Spinal cord (tissue), 10 donors: ENCODE measurements around the gene PATJ. TPM values are rescaled to one million over a fixed set of nuclear protein-coding genes. Genes with fewer than 3 reads are reported as not detected.

ENCODE experiments used
- DNase-seq, 6 donors: peaks; one replicate each; pipeline versions ENCODE4 v3.0.0 to v3.0.0-alpha.2; 2013 to 2015; ENCODE audit warnings: low spot score in 6 of 6, low read depth in 4 of 6
- H3K27ac ChIP-seq: one replicate; pipeline ENCODE4 v1.5.1; 2013; ENCODE audit warnings: low read depth, low read length, control low read depth
- H3K27me3 ChIP-seq: one replicate; pipeline ENCODE4 v1.6.1; 2013; ENCODE audit warnings: low read length; ENCODE audit not compliant: control insufficient read depth, insufficient read depth
- H3K36me3 ChIP-seq: one replicate; pipeline ENCODE4 v1.6.1; 2013; ENCODE audit warnings: low read length; ENCODE audit not compliant: control insufficient read depth, insufficient read depth
- H3K4me1 ChIP-seq: one replicate; pipeline ENCODE4 v1.6.1; 2013; ENCODE audit warnings: low read length; ENCODE audit not compliant: control insufficient read depth, insufficient read depth
- H3K4me3 ChIP-seq: one replicate; pipeline ENCODE4 v1.5.1; 2013; ENCODE audit warnings: low read depth, low read length, control low read depth
- H3K9me3 ChIP-seq: one replicate; pipeline ENCODE4 v1.6.1; 2013; ENCODE audit warnings: low read length; ENCODE audit not compliant: control insufficient read depth, insufficient read depth
- WGBS: methylation state at CpG from one replicate; pipeline ENCODE4 v1.1.5; 2013; ENCODE audit warnings: missing lambda C conversion rate; ENCODE audit not compliant: insufficient coverage; 5-methylcytosine and 5-hydroxymethylcytosine counted together
- polyA plus RNA-seq, 2 donors: library from polyadenylated mRNA; unstranded; fragments of 120-200 nt; gene quantifications; one replicate each; pipeline ENCODE4 v1.2.1, GENCODE V29; 2013; ENCODE audit not compliant: insufficient read length in 2 of 2
- total RNA-seq, 2 donors: library from RNA; depleted of rRNA in 1 of 2; stranded (reverse); fragments of 120-200 nt in 1 of 2; fragments of >200 nt in 1 of 2; gene quantifications; one replicate each; pipeline versions ENCODE4 v1.2.3 to v1.2.4, GENCODE V29; 2013 to 2014
- donor health status: healthy.

PATJ gene
- total and polyA plus RNA-seq, 4 donors, result 18.8 to 58.2 (median 37.8) TPM

DNA sequence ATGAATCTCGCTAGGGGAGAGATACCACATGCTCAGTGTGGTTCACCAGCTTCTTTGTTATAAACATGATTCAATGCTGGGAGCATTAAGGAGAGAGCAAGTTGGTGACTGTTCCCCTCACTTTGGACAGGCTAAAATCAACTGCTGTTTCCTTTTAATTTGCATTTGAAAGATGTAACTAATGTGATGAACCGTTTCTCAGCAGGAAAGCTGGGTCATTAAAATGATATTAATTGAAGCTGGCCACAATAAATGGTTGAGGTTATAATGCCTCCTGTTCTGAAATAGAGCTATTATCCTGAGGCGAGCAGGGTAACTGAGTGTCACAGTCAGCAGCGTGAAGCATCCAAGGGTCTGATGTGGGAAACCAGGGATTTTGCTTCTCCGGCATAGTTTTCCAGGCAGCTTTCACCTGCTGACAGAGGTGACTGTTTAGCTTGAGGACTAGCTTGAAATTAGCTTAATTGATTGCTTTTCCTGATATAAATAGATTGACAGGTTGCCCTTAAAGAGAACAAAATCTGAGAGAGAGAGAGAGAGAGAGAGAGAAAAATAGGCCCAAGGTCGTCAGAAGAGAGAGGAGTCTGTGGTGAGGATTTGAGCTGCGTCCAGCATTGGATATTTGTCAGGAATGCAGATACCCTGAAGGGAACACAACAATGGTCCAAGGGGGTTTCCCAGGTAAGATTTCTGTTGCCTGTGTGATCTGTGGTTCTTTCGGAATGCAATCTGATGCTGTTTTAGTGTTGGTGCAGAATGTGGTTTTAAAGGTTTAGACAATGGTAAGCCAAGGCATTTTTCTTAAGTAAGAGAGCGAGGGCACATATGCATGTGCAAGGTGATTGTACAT lies 209.7 kb downstream of the PATJ start:
- Histone ChIP-seq H3K27me3 (no peaks in the 10 kb centered on the region), H3K27ac (peak overlapping the region; percentile 68), H3K4me3 (peak overlapping the region; percentile 19), H3K4me1 (peaks cover 4% of the 10 kb centered on the region), H3K36me3 (no peaks in the 10 kb centered on the region), H3K9me3 (no peaks in the 10 kb centered on the region)
- DNase-seq, result peak in 5 of 6 donors; percentile 15 to 89 (median 52)
- WGBS, result 18% methylated on average over 8 of the region's 9 CpGs

DNA sequence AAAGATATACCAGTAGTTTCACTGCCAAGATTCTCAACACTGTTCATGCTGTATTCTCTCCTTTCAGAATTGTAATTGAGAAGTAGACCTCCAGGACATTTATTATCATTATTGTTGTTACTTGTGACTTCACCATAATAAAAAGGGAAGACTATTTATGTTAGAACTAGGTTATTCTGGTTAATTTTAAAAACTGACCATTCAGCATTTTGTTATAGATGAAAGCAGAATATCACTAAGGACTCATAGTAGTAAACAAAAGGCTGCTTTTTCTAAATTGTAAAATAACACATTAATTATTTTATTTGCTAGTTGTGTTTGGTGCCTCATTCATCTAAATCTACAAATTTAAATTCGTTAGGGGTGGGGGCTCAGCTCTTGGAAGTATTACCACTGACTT lies 210.4 kb downstream of the PATJ start:
- Histone ChIP-seq H3K27ac (peak overlapping the region; percentile 68), H3K4me3 (peak overlapping the region; percentile 19), H3K36me3 (no peaks in the 10 kb centered on the region), H3K9me3 (no peaks in the 10 kb centered on the region), H3K27me3 (no peaks in the 10 kb centered on the region), H3K4me1 (peaks cover 4% of the 10 kb centered on the region)
- no CpG with 5 or more reads among the region's 1 CpG for WGBS
- no peak for DNase-seq

DNA sequence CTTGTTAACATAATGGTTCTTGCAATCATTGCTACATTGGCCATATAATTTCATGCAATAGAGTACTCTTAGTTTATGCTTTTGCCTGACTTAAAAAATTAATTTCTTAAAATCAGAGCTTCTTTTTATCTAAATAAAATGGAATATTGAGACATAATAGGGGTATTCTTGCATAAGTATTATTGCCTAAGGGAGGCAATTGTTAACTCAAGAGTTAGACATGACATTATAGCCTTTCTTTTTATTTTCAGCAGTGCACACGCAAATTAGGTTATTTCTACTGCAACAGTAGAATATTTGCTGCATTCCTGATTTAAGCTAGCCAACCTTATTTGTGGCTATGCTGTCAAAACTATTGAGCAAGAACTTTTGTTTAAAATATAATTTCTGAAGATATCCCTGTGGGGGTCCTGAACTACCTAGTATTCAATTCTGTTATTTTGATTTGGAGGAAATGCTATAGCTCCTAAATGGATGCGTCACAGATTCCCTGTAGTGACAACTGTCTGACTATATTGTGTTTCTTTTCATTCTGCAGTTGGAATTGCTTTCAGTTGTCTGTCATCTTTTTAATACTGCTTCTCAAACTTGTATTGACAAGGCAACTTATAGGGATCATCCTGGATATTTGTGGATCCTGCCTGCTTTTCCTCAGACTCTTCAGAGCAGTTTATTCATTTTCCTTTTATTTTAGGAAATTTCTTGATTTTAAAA lies 211.0 kb downstream of the PATJ start:
- no peaks in the 10 kb centered on the region for H3K9me3 ChIP-seq
- peak overlapping the region; percentile 19 for H3K4me3 ChIP-seq
- H3K27ac ChIP-seq, result no peak overlapping the region
- H3K4me1 ChIP-seq, result peaks cover 4% of the 10 kb centered on the region
- no peaks in the 10 kb centered on the region for H3K36me3 ChIP-seq
- no CpG with 5 or more reads among the region's 2 CpGs for WGBS
- H3K27me3 ChIP-seq, result no peaks in the 10 kb centered on the region
- peak in 1 of 6 donors; percentile 31 for DNase-seq

GRCh38 chr1:61953790-61954150 lies 211.5 kb downstream of the PATJ start:
- H3K4me3 ChIP-seq, result no peak overlapping the region
- no peaks in the 10 kb centered on the region for H3K9me3 ChIP-seq
- no CpG with 5 or more reads among the region's 3 CpGs for WGBS
- no peaks in the 10 kb centered on the region for H3K36me3 ChIP-seq
- H3K4me1 ChIP-seq, result peaks cover 4% of the 10 kb centered on the region
- H3K27me3 ChIP-seq, result no peaks in the 10 kb centered on the region
- DNase-seq, result no peak
- no peak overlapping the region for H3K27ac ChIP-seq

DNA sequence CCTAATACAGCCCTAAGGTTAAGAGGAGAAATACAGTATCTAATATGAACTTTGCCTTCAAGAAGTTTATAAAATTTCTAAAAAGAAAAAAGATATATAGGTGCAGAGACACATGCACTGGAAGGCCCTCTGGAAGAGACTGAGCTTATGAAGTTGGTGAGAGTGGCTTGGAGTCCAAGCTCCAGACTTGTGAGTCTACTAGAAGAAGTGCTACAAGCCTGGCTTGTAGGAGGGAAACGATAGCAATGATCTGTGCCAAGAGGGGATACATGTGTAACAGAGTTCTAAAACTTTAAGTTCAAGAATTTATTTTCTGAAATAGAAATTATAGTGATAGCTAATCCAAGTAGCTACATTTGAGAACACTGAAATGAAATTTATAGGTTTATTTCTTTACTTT lies 213.0 kb downstream of the PATJ start:
- Histone ChIP-seq H3K36me3 (no peaks in the 10 kb centered on the region), H3K27me3 (no peaks in the 10 kb centered on the region), H3K27ac (no peak overlapping the region), H3K4me3 (no peak overlapping the region), H3K9me3 (no peaks in the 10 kb centered on the region), H3K4me1 (peaks cover 4% of the 10 kb centered on the region)
- DNase-seq, result no peak
- WGBS, result no CpG with 5 or more reads among the region's 1 CpG

GRCh38 chr1:61956016-61956645 lies 213.9 kb downstream of the PATJ start:
- Histone ChIP-seq H3K27ac (no peak overlapping the region), H3K36me3 (no peaks in the 10 kb centered on the region), H3K4me3 (no peak overlapping the region), H3K4me1 (peaks cover 4% of the 10 kb centered on the region), H3K9me3 (no peaks in the 10 kb centered on the region), H3K27me3 (no peaks in the 10 kb centered on the region)
- 68% methylated on average over 3 of the region's 6 CpGs for WGBS
- peak in 1 of 6 donors; percentile 32 for DNase-seq

DNA sequence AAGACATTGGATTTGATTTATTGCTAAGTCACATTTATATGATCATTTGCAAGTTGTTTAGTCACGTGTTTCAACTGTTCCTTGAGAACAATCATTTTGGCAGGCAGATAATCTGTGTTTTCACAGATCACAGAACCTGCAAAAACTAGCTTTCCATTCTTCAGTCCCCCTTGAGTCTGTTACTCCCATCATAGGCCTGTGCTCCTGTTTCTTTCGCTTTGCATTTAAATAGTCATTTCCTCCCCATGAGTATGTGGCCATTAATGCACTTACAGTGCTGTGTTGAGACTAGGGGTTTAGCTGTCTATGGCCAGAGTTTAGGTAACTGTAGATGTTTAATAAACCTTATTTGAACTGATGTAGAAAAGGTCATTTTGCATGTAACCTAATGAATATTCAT lies 214.5 kb downstream of the PATJ start:
- 33% methylated on average over 1 of the region's 2 CpGs for WGBS
- no peaks in the 10 kb centered on the region for H3K9me3 ChIP-seq

DNA sequence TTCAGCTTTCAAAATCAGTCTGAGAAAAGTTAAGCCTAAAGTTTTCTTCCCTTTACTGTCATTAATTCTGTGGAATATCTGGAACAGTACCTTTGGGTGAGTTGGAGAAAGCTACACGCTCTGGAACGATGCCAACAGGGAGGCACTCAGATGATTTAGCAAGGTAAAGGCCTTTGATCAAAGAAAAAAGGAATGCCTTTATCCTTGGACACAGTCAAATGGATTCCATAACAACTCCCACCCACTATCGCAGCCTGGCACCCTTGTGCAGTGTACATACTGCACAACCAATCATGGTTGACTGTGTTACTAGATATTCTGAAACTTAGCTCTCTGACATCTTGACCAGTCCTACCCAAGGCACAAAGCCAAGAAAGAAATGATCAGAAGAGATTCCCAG lies 218.7 kb downstream of the PATJ start:
- H3K4me1 ChIP-seq, result no peaks in the 10 kb centered on the region
- no peak overlapping the region for H3K4me3 ChIP-seq
- H3K27me3 ChIP-seq, result no peaks in the 10 kb centered on the region
- no peak for DNase-seq
- H3K27ac ChIP-seq, result no peak overlapping the region
- no peaks in the 10 kb centered on the region for H3K9me3 ChIP-seq
- WGBS, result 92% methylated on average over 2 of the region's 3 CpGs
- H3K36me3 ChIP-seq, result no peaks in the 10 kb centered on the region

More for the DNA sequence above, 214.5 kb downstream of the PATJ start:
- Histone ChIP-seq H3K27ac (no peak overlapping the region), H3K4me3 (no peak overlapping the region), H3K4me1 (peaks cover 4% of the 10 kb centered on the region), H3K27me3 (no peaks in the 10 kb centered on the region), H3K36me3 (no peaks in the 10 kb centered on the region)
- peak in 1 of 6 donors; percentile 57 for DNase-seq

DNA sequence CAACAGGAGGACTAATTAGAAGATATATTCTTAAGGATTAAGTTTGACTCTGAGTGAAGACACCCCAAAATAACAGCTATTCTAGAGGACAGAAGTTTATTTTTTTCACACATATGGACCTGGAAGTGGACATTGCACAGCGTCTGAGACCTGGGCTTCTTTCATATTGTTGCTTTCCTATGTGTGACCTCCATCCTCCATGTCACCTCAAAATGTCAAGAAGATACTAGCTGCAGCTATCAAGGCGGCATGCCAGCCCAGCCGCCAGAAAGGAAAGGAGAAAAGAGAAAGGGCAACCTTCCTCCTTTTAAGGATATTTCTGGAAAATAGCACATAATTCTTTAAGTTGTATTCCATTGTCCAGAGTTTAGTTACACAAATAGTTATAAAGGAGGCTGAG lies 220.4 kb downstream of the PATJ start:
- no peak overlapping the region for H3K4me3 ChIP-seq
- H3K9me3 ChIP-seq, result no peaks in the 10 kb centered on the region
- no peak for DNase-seq
- no peaks in the 10 kb centered on the region for H3K36me3 ChIP-seq
- no CpG with 5 or more reads among the region's 3 CpGs for WGBS
- no peaks in the 10 kb centered on the region for H3K4me1 ChIP-seq
- no peak overlapping the region for H3K27ac ChIP-seq
- no peaks in the 10 kb centered on the region for H3K27me3 ChIP-seq
